ENCODE data around the gene PDPN.

GRCh38 chr1:13564073-13564472, 19.6 kb upstream of the PDPN start:
- no peak for TF ChIP-seq EZH2phosphoT487 (IDR thresholded peaks at IDR 0.05; ENCODE audit: borderline replicate concordance, low read length)
- TF ChIP-seq, protein P1, sequence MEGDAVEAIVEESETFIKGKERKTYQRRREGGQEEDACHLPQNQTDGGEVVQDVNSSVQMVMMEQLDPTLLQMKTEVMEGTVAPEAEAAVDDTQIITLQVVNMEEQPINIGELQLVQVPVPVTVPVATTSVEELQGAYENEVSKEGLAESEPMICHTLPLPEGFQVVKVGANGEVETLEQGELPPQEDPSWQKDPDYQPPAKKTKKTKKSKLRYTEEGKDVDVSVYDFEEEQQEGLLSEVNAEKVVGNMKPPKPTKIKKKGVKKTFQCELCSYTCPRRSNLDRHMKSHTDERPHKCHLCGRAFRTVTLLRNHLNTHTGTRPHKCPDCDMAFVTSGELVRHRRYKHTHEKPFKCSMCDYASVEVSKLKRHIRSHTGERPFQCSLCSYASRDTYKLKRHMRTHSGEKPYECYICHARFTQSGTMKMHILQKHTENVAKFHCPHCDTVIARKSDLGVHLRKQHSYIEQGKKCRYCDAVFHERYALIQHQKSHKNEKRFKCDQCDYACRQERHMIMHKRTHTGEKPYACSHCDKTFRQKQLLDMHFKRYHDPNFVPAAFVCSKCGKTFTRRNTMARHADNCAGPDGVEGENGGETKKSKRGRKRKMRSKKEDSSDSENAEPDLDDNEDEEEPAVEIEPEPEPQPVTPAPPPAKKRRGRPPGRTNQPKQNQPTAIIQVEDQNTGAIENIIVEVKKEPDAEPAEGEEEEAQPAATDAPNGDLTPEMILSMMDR (IDR thresholded peaks at IDR 0.05; ENCODE audit: low read depth, low read length, poor library complexity, severe bottlenecking): no peak

Data from DOHH2 (cell line).